SKM-1 treated with dmso at 0.1 percent for 144 hours (cell line): ENCODE results near the gene UBE3B.
A peak's percentile ranks its signal among the peaks of the same experiment; 100 is the strongest.

ENCODE experiments used
- DNase-seq: peaks from one replicate; lab custom pipeline; 2025; ENCODE audit not compliant: unreplicated experiment; lab: John Stamatoyannopoulos, UW

Gene UBE3B

GRCh38 chr12:109568486-109568885 is 91.1 kb downstream of the UBE3B start:
- DNase-seq, result no peak

DNA sequence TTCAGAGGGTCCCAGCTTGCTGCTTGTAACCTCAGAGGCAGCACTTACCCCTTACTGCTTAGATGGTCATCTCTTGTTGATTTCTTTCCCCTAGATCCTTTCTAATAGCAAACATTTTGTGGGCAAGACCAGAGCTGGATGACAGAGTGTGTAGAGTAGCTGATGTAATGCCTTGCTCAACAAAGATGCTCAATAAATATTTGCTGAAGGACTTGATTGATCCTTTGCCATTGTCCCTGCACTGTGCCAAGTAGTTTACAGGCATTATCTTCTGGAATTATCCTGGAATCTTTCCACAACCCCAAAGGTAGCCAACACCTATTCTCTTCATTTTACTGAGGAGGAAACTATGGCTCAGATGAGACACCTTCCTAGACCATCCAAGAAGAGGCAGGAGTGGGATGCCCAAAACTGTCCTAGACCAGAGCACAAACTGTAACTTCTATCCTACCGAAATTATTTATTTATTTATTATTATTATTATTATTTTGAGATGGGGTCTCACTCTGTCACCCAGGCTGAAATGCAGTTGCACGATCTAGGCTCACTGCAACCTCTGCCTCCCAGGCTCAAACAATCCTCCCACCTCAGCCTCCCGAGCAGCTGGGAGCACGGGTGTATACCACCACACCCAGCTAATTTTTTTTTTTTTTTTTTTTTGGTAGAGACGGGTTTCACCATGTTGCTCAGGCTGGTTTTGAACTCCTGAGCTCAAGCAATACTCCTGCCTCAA is 94.5 kb downstream of the UBE3B start:
- DNase-seq, result no peak

- DNase-seq, result no peak
These were observed 95.0 kb downstream of the UBE3B start for GRCh38 chr12:109572506-109572845.

GRCh38 chr12:109573029-109573913 is 95.8 kb downstream of the UBE3B start, which contains the start of the genes MMAB and MVK:
Gene MMAB, minus strand, starts transcription at chr12:109573504. Its CDS starts 24 bp downstream, at chr12:109573480.
Gene MVK, plus strand, starts transcription at chr12:109573794. Its CDS starts 1,029 bp downstream, at chr12:109574823.
- DNase-seq, result peak; percentile 91

DNA sequence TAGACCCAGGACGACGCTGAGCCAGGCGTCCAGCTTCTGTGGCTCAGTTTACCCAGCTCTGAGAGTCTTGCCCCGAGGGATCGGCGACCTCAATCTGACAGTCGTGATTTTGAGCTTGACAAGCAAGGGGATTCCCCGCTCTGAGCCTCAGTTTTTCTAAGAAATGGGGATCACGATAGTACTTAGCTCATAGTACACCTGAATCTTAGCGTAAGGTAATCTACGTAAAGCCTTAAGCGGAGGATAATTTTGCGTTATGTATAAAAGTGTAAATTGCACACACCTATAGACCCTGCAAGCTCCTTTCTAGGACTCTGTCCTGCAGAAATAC is 96.4 kb downstream of the UBE3B start:
- DNase-seq, result no peak

DNA sequence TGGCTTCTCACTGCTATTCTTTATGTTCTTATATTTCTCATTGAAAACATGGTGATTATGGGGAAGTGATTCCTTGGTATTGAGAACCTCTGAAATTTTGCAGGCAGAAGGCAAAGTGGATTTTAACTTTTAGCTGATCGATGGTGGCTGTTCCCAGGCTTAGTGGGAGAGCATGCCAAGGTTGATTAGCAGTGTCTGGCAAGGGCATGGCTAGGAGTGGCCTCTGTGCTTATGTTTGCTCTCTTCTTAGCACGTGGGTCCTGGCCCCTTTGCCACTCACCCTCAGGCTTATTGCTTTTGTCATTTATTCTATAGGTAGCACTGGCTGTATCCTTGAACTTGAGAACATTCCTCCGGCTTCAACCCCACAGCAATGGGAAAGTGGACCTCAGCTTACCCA is 98.2 kb downstream of the UBE3B start:
- DNase-seq, result no peak

- no peak for DNase-seq
These were observed 99.9 kb downstream of the UBE3B start for GRCh38 chr12:109577311-109577710.

DNA sequence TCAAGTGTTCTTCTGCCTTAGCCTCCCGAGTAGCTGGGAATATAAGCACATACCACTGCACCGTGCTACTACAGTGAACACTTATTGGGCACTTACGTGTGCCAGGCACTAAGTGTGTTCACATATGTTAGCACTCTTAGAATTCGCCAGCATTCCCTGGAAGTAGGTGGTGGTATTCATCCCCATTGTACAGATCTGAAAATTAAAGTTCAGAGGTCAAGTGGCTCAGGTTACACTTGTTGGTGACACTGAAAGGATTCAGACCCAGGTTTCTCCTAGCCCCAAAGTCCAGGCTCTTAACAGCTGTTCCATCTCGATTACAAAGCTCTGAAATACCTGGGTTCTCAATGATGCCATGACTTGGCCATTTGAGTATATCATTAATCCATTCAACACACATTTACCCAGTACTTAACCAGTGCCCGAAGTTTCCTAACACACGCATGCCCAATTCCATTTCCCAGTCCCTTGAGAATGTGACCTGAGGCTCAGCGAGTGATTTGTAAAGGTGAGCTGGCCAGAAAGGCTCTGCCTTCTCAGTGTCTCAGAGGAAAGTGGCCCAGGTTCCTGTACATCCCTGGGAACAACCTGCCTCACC is 101.0 kb downstream of the UBE3B start:
- no peak for DNase-seq

GRCh38 chr12:109579639-109580038 is 102.2 kb downstream of the UBE3B start:
- no peak for DNase-seq

DNA sequence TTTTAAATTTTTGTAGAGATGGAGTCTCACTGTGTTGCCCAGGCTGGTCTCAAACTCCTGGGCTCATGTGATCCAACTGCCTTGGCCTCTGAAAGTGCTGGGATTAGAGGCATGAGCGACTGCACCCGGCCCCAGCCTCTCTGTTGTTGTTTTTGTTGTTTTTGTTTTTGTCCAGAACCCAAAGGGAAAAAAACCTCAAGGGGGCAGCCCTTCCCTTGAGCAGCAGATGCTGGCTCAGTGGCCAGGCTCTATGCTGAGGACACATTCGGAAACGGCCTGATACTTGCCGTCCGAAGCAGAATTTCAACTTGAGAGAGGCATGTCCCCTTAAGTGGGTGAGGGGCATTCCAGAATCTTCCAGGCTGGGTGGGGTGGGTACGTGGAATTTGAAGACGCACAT is 102.8 kb downstream of the UBE3B start:
- no peak for DNase-seq

GRCh38 chr12:109580684-109581333 is 103.4 kb downstream of the UBE3B start:
- no peak for DNase-seq

DNA sequence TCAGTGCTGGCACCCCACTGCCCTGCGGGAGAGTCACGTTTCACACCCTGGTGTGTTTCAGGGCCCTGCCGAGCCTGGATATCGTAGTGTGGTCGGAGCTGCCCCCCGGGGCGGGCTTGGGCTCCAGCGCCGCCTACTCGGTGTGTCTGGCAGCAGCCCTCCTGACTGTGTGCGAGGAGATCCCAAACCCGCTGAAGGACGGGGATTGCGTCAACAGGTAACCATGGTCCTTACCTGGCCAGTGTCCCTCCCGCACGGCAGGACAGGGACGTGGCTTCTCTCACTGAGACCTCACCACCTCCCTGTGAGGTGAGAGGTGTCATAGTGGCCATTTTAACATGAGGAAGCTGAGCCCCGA is 103.9 kb downstream of the UBE3B start:
- DNase-seq, result no peak

DNA sequence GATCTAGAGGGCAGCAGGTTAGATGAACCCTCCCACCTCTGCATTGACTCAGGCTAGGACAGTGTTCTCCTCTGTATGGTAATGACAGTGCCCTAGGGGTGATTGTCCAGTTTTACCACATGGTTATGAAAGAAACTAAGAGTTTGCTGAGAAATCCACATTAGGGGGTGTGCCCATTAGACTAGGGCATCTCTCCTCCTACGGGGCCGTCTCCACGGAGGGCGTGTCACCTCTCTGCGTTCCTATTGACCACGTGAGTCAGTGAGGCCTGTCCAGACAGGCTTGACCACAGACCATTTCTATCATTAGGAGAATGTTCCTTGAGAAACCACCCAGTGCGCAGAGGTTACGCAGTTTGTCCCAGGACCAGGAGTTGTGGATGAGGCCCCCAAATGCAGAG is 104.4 kb downstream of the UBE3B start:
- DNase-seq, result no peak

- no peak for DNase-seq
These were observed 105.2 kb downstream of the UBE3B start for GRCh38 chr12:109582636-109583035.

DNA sequence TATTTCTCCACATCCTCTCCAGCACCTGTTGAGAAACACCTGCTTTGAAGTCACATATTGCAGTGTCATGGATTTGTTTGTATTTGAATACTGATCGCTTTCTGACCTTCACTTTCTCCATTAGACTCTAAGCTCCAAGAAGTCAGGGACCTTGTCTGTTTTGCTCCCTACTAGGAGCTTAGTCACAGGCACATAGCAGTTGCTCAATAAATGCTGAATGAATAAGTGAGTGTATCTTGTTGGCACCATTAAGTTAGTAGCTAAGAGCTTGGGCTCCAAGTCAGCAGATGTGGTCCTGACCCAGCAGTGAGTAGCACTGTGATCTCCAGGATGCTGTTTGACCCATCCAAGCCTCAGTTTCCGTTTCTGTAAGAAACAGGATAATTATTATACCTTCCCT is 106.3 kb downstream of the UBE3B start:
- no peak for DNase-seq
